NCI-H774 (cell line): ENCODE results near the gene SLC18A3.

Experiments
- DNase-seq: peaks from one replicate; lab custom pipeline; 2025; lab: John Stamatoyannopoulos, UW

SLC18A3 gene

DNA sequence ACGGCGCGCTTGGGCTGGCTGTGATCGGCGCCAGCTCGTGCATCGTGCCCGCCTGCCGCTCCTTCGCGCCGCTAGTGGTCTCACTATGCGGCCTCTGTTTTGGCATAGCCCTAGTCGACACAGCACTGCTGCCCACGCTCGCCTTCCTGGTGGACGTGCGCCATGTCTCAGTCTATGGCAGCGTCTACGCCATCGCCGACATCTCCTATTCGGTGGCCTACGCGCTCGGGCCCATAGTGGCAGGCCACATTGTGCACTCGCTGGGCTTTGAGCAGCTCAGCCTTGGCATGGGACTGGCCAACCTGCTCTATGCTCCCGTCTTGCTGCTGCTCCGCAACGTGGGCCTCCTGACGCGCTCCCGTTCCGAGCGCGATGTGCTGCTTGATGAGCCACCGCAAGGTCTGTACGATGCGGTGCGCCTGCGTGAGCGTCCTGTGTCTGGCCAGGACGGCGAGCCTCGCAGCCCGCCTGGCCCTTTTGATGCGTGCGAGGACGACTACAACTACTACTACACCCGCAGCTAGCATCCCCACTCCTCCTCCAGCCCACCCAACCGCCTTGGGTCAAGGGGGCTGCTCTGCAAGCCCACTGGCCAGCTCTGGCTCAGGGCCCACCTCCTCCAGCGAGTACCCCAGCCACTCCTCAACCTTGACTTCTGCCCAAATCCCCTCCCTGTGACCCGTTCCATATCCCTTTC lies 1.9 kb downstream of the SLC18A3 start:
- no peak for DNase-seq

DNA sequence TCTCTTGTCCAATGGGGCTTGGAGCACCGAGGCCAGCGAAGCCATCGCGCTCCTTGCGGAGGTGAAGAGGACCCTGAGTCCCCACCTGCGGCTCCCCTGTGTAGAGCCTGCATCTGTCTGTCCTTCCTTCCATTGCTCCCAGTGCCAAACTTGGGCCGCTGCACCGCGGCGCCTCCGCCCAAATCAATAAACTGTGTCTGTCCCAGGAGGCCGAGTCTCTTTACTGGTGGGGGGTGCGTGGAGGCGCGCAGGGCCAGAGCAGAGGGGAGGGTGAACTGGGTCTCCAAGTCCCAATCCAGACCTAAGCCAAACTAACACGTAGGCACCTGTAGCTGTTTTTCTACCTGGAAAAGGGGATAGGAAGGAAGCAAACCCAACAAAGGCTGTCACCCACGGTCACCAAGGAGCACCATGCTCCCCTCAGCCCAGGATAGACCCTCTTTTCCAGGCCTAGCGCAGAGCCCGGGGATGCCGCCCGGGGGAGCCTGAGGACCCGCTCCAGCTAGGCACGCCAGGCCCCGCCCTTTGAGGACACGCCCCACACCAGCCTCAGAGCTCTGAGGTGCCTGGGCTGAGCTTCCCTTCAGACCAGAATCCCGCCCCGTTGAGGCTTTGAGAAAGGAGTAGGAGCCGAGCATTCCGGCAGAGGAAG lies 2.5 kb downstream of the SLC18A3 start:
- DNase-seq: no peak

- no peak for DNase-seq
Observed at GRCh38 chr10:49613165-49613881, 3.2 kb downstream of the SLC18A3 start.

DNA sequence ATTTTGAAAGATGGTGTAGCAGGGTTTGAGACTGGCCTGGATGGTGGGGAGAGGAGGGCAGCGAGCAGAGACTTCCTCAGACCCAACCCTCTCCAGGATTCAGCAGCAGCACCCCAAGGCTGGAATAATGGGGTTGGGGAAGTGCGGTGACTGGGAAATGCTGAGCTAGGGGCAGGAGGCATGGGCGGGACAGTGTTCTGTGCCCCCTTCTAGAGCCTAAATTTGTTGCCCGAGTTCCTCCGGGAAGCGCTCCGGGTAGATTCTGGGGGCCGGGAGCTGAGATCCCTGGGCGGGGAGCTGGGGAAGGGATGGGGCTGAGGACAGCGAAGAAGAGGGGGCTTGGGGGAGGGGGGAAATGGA lies 3.8 kb downstream of the SLC18A3 start, which contains the start of gene CHAT:
CHAT (plus strand) TSS at position 156 of the 360 bp plus-strand sequence; CDS start at position 309, 153 bp downstream.
- DNase-seq: no peak

- DNase-seq: no peak
Observed at GRCh38 chr10:49614242-49615198, 4.4 kb downstream of the SLC18A3 start.

DNA sequence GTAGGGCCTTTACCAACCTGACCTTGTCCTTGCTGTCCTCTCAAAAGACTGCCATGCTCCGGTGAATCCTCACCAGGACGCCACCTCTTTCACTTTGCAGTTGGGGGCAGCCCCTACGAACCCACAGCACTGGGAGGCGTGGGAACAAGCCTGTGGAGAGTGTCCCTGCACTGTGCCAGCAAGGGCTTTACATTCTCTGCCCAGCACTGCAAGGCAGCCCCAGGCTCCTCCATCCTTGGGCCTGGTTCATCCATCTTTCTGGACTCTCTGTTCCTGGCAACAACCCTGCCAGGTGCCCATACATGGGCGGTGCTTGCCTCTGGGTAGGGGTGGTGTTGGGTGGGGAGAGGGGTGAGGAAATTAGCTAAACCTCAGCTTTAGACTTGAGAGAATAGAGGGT lies 5.1 kb downstream of the SLC18A3 start:
- DNase-seq: no peak

- no peak for DNase-seq
Observed at GRCh38 chr10:49615721-49616120, 5.6 kb downstream of the SLC18A3 start.

GRCh38 chr10:49616421-49617101 lies 6.5 kb downstream of the SLC18A3 start:
- DNase-seq: no peak

- DNase-seq: no peak
Observed at GRCh38 chr10:49617121-49618020, 7.3 kb downstream of the SLC18A3 start.

- no peak for DNase-seq
Observed at GRCh38 chr10:49618821-49619220, 8.7 kb downstream of the SLC18A3 start.

DNA sequence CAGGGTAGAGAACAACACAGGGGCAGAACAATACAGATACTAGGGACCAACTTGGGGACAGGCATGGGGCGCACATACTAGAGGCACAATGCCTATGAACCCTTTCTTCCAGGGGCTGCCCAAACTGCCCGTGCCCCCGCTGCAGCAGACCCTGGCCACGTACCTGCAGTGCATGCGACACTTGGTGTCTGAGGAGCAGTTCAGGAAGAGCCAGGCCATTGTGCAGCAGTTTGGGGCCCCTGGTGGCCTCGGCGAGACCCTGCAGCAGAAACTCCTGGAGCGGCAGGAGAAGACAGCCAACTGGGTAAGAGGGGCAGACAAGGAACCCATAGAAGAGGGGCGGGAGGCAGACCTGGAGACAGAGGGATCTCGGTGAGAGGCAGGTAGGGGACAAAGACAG lies 9.5 kb downstream of the SLC18A3 start:
- DNase-seq: no peak

DNA sequence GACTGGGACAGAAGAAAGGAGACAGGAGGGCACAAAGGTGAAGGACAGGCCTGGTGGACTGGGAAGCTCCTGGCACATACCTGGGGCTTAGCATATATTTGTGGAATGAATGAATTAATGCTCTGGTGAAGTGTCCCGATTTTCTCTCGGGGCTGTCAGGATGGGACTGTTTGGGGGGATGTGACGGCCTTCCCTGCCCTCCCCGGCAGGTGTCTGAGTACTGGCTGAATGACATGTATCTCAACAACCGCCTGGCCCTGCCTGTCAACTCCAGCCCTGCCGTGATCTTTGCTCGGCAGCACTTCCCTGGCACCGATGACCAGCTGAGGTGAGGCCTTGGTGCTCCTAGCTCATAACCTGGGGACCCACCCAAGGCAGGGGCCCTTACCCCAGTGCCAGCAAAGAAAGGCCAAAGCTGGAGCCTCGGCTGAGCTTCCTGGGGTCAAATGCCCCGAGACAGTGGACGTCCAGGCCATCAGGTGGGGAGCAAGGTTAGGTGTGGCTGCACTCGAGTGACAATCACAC lies 10.2 kb downstream of the SLC18A3 start:
- no peak for DNase-seq

- DNase-seq: no peak
Observed at GRCh38 chr10:49620841-49621378, 10.8 kb downstream of the SLC18A3 start.

DNA sequence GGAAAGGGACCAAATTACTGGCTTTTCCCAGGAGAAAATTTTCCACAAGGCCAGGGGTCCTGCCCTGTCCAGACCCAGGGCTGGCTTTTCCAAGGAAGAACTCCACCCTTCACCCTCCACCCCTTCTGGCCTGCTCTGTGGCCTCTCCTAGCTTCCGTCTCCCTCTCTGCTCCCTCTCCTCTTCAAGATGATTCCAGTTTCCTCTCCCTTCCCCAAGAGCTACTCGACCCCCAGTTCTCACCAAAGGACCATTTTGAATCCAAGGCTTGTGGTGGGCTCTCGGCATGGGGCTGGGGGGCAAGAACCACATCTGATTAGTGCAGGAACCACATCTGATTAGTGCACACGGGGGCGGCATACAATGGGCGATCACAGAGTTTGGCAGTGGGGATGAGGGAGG lies 11.5 kb downstream of the SLC18A3 start:
- no peak for DNase-seq

DNA sequence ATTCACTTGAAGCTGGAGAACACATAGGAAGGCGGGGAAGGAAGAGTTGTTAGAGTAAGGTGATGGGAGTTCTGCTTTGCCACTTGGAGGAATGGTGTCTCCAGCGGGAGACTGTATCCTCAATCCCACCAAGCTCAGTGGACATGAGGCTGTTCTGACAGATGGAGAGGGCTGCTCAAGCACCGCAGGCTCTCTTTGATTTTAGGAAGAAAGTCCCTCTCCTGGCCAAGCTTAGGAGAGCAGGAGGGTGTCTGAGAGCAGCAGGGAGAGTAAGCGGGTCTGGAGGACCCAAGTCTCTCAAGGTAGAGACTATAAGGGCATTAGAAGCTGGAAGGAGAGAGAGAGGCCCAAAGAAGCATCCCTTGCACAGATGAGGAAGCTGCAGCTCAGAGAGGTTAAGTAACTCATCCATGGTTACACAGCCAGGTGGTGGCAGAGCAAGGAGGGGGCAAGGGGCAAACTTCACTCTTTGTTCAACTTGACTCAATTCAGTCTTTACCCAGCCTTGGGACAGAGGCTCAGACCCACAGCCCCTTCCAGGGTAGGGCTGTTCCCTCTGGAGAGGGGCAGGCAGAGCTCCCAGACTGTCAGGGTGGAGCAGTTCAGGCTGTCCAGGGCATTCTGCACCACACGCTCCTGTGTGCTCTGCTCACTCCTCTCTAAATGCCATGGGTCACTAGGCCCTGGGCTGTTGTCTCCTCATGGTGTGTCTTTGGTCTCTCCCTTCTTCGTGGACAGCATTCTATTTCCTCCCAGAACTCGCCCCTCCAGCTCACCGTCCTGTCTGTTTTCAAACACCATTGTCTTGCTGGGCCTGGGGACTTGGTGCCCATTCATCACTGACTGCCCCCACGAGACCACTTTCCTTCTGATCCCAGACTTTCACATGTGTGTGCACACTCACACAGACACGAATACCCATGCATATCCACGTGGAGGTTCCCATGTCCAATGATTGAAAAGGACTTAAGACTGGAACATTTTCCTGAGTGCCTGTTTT lies 12.6 kb downstream of the SLC18A3 start:
- DNase-seq: no peak

- no peak for DNase-seq
Observed at GRCh38 chr10:49624629-49625028, 14.5 kb downstream of the SLC18A3 start.

DNA sequence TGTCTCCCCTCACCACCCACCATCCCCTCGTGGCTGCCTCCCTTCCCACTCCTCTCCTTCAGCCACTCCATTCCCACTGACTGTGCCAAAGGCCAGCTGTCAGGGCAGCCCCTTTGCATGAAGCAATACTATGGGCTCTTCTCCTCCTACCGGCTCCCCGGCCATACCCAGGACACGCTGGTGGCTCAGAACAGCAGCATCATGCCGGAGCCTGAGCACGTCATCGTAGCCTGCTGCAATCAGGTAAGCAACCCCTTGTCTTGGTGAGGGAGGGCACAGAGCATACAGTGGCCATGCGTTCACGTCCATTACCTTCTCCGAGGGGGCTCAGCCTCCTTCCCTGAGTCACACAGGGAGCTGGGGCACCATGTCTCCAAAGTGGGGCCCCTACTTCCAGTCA lies 15.3 kb downstream of the SLC18A3 start:
- DNase-seq: no peak

- DNase-seq: no peak
Observed at GRCh38 chr10:49627038-49627437, 16.9 kb downstream of the SLC18A3 start.
